HL-60/S4 treated with phorbol 12-myristate 13-acetate at 8.2 ng/mL for 4 days and 3 days (cell line): Measurements from ENCODE around the gene ADORA1.

ENCODE experiments used
- in situ Hi-C: fragments of 300-500 bp; cut with MboI; formaldehyde crosslinking; loops from 2 replicates; pipeline ENCODE4 v1.15.0; 2022; ENCODE audit warnings: low sequenced_read_pairs

Gene ADORA1

DNA sequence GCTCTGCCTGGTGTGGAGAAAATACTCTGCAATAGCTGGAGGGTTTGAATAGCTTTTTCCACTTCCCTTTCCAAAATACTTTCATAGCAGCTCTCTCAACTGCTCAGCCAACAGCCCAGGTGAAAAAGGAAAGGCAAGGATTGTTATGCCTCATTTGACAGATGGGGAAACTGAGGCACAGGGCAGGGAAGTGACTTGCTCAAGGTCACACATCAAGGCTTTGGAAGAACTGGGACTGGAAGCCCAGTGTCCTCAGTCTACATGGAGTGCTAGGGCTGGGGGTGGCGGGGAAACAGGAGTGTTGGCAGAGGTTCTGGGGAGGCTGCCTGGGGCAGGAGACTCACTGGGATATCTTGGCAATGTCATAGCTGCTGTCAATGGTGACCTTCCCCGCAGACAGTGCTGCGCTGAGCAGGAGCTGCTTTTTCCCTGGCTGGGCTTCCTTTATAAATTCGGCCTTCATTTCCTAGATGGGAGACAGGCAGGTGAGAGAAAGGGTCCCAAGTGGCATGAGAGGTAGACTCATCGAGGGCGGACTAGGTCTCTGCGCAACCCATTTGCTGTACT lies 54.9 kb downstream of the ADORA1 start:
- in situ Hi-C loops = no loop called here

GRCh38 chr1:203183828-203184227 lies 56.3 kb downstream of the ADORA1 start:
- in situ Hi-C loops = no loop called here

DNA sequence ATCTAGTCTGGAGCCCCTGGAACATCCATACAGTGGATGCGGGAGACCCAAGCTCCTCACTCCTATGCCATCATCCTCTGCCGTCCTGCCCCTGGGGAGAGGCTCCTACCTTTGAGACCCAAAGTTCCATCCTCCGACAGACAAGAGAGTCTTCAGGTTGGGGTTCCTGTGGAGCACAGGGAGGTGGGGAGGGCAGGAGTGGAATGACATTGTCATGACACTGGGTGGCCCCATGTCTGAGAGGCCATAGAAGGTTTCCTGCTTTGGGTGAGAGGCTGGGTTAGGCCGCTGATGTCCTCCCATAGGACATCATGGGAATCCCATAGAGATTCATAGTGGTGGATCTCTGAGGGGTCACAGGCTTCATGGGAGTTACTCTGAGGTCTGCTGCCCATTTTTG lies 56.9 kb downstream of the ADORA1 start:
- in situ Hi-C loops = no loop called here

- in situ Hi-C loops = no loop called here
These were observed 57.5 kb downstream of the ADORA1 start for GRCh38 chr1:203185061-203185461.

GRCh38 chr1:203185585-203185984 lies 58.1 kb downstream of the ADORA1 start:
- in situ Hi-C loops = no loop called here

DNA sequence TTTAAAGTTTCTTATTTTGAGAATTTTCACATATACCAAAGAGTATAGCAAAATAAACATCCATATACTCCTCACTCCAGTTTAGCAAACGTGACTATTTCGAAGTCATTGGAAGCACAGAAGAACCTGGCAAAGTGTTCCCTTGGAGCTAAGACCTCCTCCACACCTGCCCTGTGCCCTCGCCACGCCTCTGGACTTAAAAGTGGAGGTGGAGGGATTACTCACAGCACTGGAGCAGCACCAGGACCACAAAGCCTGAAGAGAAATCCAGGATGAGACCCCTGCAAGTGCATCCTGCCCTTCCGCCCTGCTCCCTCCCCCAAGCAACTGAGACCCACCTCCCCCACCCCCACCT lies 58.5 kb downstream of the ADORA1 start:
- in situ Hi-C loops = no loop called here

- in situ Hi-C loops = no loop called here
These were observed 59.1 kb downstream of the ADORA1 start, which contains the start of gene CHI3L1 for GRCh38 chr1:203186446-203187303. TSS of gene CHI3L1 (minus strand) at chr1:203186704. CDS start at chr1:203186623, 81 bp downstream.

- in situ Hi-C loops = no loop called here
These were observed 59.8 kb downstream of the ADORA1 start for GRCh38 chr1:203187304-203187685.

- in situ Hi-C loops = no loop called here
These were observed 60.3 kb downstream of the ADORA1 start for GRCh38 chr1:203187689-203188264.

- in situ Hi-C loops = no loop called here
These were observed 61.2 kb downstream of the ADORA1 start for GRCh38 chr1:203188686-203189232.

- in situ Hi-C loops = no loop called here
These were observed 62.4 kb downstream of the ADORA1 start for GRCh38 chr1:203189951-203190352.

GRCh38 chr1:203190949-203191348 lies 63.4 kb downstream of the ADORA1 start:
- in situ Hi-C loops = no loop called here

DNA sequence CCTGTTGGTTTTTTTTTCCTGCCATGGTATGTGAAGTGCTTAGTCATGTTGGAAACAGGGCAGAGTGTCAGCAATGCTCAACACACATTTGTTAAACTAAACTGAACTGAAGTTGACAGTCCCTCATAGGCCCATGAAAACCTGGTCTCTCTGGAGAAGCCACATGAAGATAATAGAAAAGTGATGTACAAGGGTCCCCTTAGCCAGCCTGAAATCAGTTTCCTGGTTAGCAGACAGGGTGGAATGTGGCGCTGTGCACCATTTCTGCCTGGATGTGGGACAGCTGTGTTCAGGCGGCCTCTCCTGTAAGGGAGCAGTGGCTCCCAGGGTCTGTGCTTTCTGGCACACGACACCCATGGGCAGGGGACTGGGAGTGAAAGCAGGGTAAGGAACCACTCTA lies 68.8 kb downstream of the ADORA1 start:
- in situ Hi-C loops = no loop called here

DNA sequence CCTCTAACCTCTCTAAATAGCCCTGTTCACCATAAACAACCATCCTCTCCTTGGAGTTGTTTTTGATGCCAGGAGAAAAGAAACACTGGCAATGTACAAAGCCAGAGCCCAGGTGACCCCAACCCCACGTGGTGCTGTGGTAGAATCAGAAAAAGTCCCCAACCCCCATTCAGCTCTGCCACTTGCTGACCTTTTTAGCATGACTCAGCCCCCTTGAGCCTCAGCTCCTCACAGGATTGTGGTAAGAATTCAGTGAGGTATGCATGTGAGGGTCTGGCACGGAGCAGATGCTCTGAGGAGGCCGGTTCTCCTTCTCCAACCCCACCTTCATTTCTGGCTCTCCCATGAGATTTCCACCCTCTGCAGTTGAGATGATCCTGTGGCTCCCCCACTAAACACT lies 70.1 kb downstream of the ADORA1 start:
- in situ Hi-C loops = no loop called here

DNA sequence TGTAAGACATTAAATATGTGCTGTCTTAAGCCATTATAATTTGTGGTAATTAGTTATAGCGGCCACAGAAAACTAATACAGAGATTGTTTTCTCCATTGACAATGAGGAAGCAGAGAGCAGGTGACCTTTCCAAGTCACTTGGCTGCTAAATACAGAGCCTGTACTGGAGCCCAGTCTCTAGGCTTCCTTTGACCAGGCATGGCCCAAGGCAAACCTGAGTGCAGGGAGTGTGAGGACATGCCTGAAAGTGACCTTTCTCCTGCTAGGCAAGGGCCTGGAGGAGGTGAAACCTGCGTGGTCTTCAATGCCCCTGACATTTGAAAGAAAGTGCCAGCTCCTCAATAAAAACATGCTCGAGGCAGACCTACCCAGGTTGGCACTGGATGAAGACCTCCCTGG lies 71.5 kb downstream of the ADORA1 start:
- in situ Hi-C loops = no loop called here

DNA sequence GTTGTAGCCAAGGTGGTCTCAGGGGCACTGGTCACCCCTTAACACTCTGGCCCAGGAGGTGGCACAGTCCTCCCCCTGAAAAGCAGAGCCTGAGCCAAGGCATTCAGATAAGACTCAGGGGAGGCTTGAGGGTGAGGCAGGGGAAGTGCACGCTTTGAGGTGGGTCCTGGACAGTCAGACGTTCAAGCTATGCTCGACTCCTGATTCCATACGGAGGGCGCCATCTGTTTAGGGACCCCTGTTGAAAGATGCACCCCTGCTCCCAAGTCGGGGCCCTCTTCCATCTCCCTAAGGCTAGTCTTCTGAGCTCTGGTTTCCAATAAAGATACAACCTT lies 71.9 kb downstream of the ADORA1 start:
- in situ Hi-C loops = no loop called here

DNA sequence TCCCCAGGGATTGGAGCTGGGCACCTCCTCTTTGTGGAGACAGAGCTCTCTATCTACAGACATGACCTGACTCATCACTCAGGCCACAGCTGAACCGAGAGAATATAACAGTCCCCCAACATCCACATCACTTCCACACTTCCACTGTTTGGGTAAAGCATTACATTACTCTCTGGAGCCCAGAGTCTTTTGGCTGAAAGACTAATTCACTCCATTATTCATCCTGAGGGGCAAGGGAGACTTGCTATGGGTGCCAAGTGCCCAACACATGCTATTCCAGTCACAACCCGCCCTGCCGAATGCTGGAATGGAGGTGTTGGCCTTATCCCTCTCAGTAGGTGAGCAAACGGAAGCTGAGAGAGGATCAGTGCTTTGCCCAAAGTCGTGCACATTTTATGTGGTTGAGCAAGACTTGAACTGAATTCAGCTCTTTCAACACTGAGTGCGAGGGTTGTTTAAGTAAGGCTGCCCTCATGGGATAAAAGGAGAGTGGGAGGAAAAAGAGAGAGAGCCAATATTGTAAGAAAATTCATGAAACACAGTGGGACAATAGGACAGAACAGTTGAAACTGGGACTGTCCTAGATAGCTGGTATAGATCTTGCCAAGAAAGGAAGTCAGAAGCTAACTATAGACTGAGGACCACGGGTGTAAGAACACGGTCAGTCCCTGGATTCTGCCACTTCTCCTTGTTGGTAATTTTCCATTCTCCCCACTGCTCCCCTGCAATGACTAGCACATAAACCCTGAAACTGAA lies 72.5 kb downstream of the ADORA1 start:
- in situ Hi-C loops = no loop called here

DNA sequence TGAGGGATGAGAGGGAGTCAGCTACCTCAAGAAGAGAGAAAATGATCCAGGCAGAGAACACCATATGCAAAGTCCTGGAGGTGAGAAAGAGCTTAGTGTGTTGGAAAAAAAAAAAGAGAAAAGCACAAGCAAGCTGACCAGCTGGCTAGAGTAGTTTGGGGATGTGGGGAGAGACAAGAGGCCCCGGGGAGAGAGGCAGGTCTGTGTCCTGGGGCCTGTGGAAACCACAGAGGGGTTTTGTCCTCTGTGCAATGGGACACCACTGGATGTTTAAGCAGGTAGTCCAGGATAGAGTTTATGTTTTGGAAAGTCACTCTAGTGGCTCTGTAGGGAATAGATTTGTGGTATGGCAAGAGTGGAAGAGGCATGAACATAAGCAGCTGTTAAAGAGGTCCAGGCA lies 73.4 kb downstream of the ADORA1 start:
- in situ Hi-C loops = no loop called here

- in situ Hi-C loops = no loop called here
These were observed 74.1 kb downstream of the ADORA1 start for GRCh38 chr1:203201516-203202205.

DNA sequence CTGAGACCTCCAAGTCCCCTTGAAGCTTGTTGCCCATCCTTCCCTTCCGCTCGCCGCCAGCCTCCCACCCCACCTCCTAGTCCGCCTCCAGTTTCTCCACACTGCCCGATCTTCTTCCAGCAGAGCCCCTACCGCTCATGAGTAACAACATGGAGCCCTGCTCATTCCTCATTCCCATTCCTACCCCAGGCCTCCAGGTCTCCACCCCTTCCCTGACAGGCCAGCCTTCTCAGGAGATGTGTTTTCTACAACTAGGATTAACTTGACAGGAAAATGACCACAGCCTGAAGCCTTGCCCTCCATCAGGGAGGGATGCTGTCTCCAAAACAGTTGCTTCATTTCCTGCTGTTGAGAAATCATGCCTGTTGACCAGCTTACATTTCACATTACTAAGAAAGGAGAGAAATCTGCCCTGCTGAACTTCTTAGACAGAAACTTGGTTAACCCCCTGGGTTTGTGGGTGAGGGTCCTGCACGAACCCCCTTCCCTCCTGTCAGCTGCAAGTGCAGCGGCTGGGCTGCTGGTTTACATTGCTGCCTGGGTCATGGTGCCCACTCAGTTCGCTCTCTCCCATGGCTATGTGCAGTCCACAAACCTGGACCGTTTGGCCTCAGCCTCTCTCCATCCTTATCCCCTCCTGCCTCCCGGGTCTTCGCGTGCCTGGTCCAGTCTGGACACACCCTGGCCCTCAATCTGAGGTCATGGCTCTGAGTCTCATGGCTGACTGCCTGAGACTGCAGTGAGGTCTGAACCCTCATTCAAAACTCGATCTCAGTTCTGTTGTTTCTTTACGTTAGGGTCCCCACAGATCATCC lies 75.1 kb downstream of the ADORA1 start:
- in situ Hi-C loops = no loop called here
